Measurements from ENCODE around the gene SLC7A9.
"Not testable (repeated sequence)": the region's sequence is repeated elsewhere in the genome, so short reads cannot be mapped to it uniquely, and the experiment has no call there.

SLC7A9 gene

GRCh38 chr19:32876919-32877285, 7.3 kb upstream of the SLC7A9 start:
- no peaks in the 10 kb centered on the region for H3K9me3 Mint-ChIP-seq
- peaks cover 14% of the 10 kb centered on the region for H3K36me3 Mint-ChIP-seq
- H3K4me3 Mint-ChIP-seq, result no peak overlapping the region
- H3K27me3 Mint-ChIP-seq, result no peaks in the 10 kb centered on the region
- DNase-seq (ENCODE audit: low spot score in 2 of 2) (no peak), ATAC-seq (ENCODE audit: low read depth) (no peak)
- H3K27ac Mint-ChIP-seq, result no peak overlapping the region
- no peaks in the 10 kb centered on the region for H3K4me1 Mint-ChIP-seq

- no peaks in the 10 kb centered on the region for H3K27me3 Mint-ChIP-seq
- no peaks in the 10 kb centered on the region for H3K9me3 Mint-ChIP-seq
- ATAC-seq (ENCODE audit: low read depth), result no peak
- no peak overlapping the region for H3K4me3 Mint-ChIP-seq
- peaks cover 13% of the 10 kb centered on the region for H3K36me3 Mint-ChIP-seq
- no peak for DNase-seq (ENCODE audit: low spot score in 2 of 2)
- no peak overlapping the region for H3K27ac Mint-ChIP-seq
- no peaks in the 10 kb centered on the region for H3K4me1 Mint-ChIP-seq
Observed at GRCh38 chr19:32876236-32876918, 6.8 kb upstream of the SLC7A9 start.

- H3K4me1 Mint-ChIP-seq, result no peaks in the 10 kb centered on the region
- no peak overlapping the region for H3K4me3 Mint-ChIP-seq
- ATAC-seq (ENCODE audit: low read depth) (no peak), DNase-seq (ENCODE audit: low spot score in 2 of 2) (no peak)
- no peaks in the 10 kb centered on the region for H3K9me3 Mint-ChIP-seq
- peaks cover 12% of the 10 kb centered on the region for H3K36me3 Mint-ChIP-seq
- H3K27ac Mint-ChIP-seq, result no peak overlapping the region
- no peaks in the 10 kb centered on the region for H3K27me3 Mint-ChIP-seq
Observed at GRCh38 chr19:32875428-32875827, 5.9 kb upstream of the SLC7A9 start.

- H3K27ac Mint-ChIP-seq, result no peak overlapping the region
- no peak for ATAC-seq (ENCODE audit: low read depth)
Observed at GRCh38 chr19:32874605-32875004, 5.0 kb upstream of the SLC7A9 start.

GRCh38 chr19:32873247-32873959, 3.8 kb upstream of the SLC7A9 start:
- Mint-ChIP-seq H3K4me3 (no peak overlapping the region), H3K27ac (no peak overlapping the region), H3K4me1 (no peaks in the 10 kb centered on the region), H3K27me3 (no peaks in the 10 kb centered on the region), H3K36me3 (peaks cover 6% of the 10 kb centered on the region), H3K9me3 (no peaks in the 10 kb centered on the region)
- ATAC-seq (ENCODE audit: low read depth) (no peak), DNase-seq (ENCODE audit: low spot score in 2 of 2) (no peak)

More at GRCh38 chr19:32874605-32875004, 5.0 kb upstream of the SLC7A9 start:
- H3K4me1 Mint-ChIP-seq, result no peaks in the 10 kb centered on the region
- no peaks in the 10 kb centered on the region for H3K9me3 Mint-ChIP-seq
- DNase-seq (ENCODE audit: low spot score in 2 of 2), result no peak
- no peaks in the 10 kb centered on the region for H3K27me3 Mint-ChIP-seq
- H3K4me3 Mint-ChIP-seq, result no peak overlapping the region
- peaks cover 9% of the 10 kb centered on the region for H3K36me3 Mint-ChIP-seq

- no peaks in the 10 kb centered on the region for H3K27me3 Mint-ChIP-seq
- H3K36me3 Mint-ChIP-seq, result peaks cover 1% of the 10 kb centered on the region
- H3K4me3 Mint-ChIP-seq, result no peak overlapping the region
- DNase-seq (ENCODE audit: low spot score in 2 of 2) (no peak), ATAC-seq (ENCODE audit: low read depth) (no peak)
- no peaks in the 10 kb centered on the region for H3K9me3 Mint-ChIP-seq
- no peak overlapping the region for H3K27ac Mint-ChIP-seq
- H3K4me1 Mint-ChIP-seq, result no peaks in the 10 kb centered on the region
Observed at GRCh38 chr19:32872391-32872790, 2.8 kb upstream of the SLC7A9 start.

- Mint-ChIP-seq H3K4me3 (no peak overlapping the region), H3K4me1 (no peaks in the 10 kb centered on the region), H3K9me3 (no peaks in the 10 kb centered on the region), H3K36me3 (peaks cover 1% of the 10 kb centered on the region), H3K27ac (no peak overlapping the region), H3K27me3 (no peaks in the 10 kb centered on the region)
- ATAC-seq (ENCODE audit: low read depth) (no peak), DNase-seq (ENCODE audit: low spot score in 2 of 2) (no peak)
Observed at GRCh38 chr19:32870981-32871451, 1.4 kb upstream of the SLC7A9 start.

- H3K36me3 Mint-ChIP-seq, result no peaks in the 10 kb centered on the region
- H3K4me1 Mint-ChIP-seq, result no peaks in the 10 kb centered on the region
- no peak overlapping the region for H3K4me3 Mint-ChIP-seq
- DNase-seq (ENCODE audit: low spot score in 2 of 2), result no peak
- ATAC-seq (ENCODE audit: low read depth), result no peak
- H3K27ac Mint-ChIP-seq, result no peak overlapping the region
- H3K9me3 Mint-ChIP-seq, result no peaks in the 10 kb centered on the region
- H3K27me3 Mint-ChIP-seq, result no peaks in the 10 kb centered on the region
Observed at GRCh38 chr19:32869966-32870573, 503 bp upstream of the SLC7A9 start.

- H3K27me3 Mint-ChIP-seq, result no peaks in the 10 kb centered on the region
Observed at GRCh38 chr19:32868206-32868950, 1.2 kb downstream of the SLC7A9 start.

GRCh38 chr19:32867436-32867835, 2.1 kb downstream of the SLC7A9 start:
- not testable (repeated sequence) for H3K36me3 Mint-ChIP-seq; DNase-seq (ENCODE audit: low spot score in 2 of 2); H3K27ac Mint-ChIP-seq; H3K4me1 Mint-ChIP-seq; H3K9me3 Mint-ChIP-seq; H3K4me3 Mint-ChIP-seq; ATAC-seq (ENCODE audit: low read depth); H3K27me3 Mint-ChIP-seq

More at GRCh38 chr19:32868206-32868950, 1.2 kb downstream of the SLC7A9 start:
- no peaks in the 10 kb centered on the region for H3K9me3 Mint-ChIP-seq
- H3K36me3 Mint-ChIP-seq, result no peaks in the 10 kb centered on the region
- no peaks in the 10 kb centered on the region for H3K4me1 Mint-ChIP-seq
- ATAC-seq (ENCODE audit: low read depth) (no peak), DNase-seq (ENCODE audit: low spot score in 2 of 2) (no peak)
- no peak overlapping the region for H3K4me3 Mint-ChIP-seq
- no peak overlapping the region for H3K27ac Mint-ChIP-seq

GRCh38 chr19:32866564-32867265, 2.9 kb downstream of the SLC7A9 start:
- Mint-ChIP-seq H3K9me3 (no peaks in the 10 kb centered on the region), H3K36me3 (no peaks in the 10 kb centered on the region), H3K27me3 (no peaks in the 10 kb centered on the region), H3K4me3 (no peak overlapping the region), H3K27ac (no peak overlapping the region), H3K4me1 (no peaks in the 10 kb centered on the region)
- DNase-seq (ENCODE audit: low spot score in 2 of 2) (no peak), ATAC-seq (ENCODE audit: low read depth) (no peak)

GRCh38 chr19:32866061-32866460, 3.5 kb downstream of the SLC7A9 start:
- DNase-seq (ENCODE audit: low spot score in 2 of 2), result no peak
- ATAC-seq (ENCODE audit: low read depth), result no peak
- no peaks in the 10 kb centered on the region for H3K4me1 Mint-ChIP-seq
- H3K4me3 Mint-ChIP-seq, result no peak overlapping the region
- no peaks in the 10 kb centered on the region for H3K36me3 Mint-ChIP-seq
- H3K27me3 Mint-ChIP-seq, result no peaks in the 10 kb centered on the region
- H3K9me3 Mint-ChIP-seq, result no peaks in the 10 kb centered on the region
- no peak overlapping the region for H3K27ac Mint-ChIP-seq

GRCh38 chr19:32865326-32865725, 4.2 kb downstream of the SLC7A9 start:
- Mint-ChIP-seq H3K4me1 (no peaks in the 10 kb centered on the region), H3K9me3 (no peaks in the 10 kb centered on the region), H3K36me3 (no peaks in the 10 kb centered on the region), H3K27ac (no peak overlapping the region), H3K4me3 (no peak overlapping the region), H3K27me3 (no peaks in the 10 kb centered on the region)
- no peak for ATAC-seq (ENCODE audit: low read depth)
- no peak for DNase-seq (ENCODE audit: low spot score in 2 of 2)

Measured in memory B cell (primary cell).